Suprapubic skin (tissue), 4 donors: ENCODE measurements around the gene CCL22.

Experiments used
- CTCF ChIP-seq, 2 donors: fragments of 200-600 bp in 1 of 2; fragments of 450-650 bp in 1 of 2; sonication (generic) in 1 of 2; IDR thresholded peaks; one replicate each; pipeline ENCODE4 v1.5.1; 2016 to 2019; ENCODE audit warnings: antibody characterized with exemption in 2 of 2, mild to moderate bottlenecking in 1 of 2, moderate library complexity in 1 of 2
- POLR2A ChIP-seq, 2 donors: fragments of 450-650 bp; IDR thresholded peaks; one replicate each; pipeline ENCODE4 v1.6.1; 2017; ENCODE audit warnings: antibody characterized with exemption in 2 of 2, mild to moderate bottlenecking in 2 of 2, moderate library complexity in 2 of 2
- POLR2AphosphoS5 ChIP-seq, 3 donors: sonication (generic); formaldehyde crosslinking; IDR thresholded peaks; one replicate each; pipeline ENCODE4 v1.6.1; 2017; ENCODE audit warnings: antibody characterized with exemption in 3 of 3

- TF ChIP-seq CTCF (IDR thresholded peaks at IDR 0.05) (no peak), POLR2A (IDR thresholded peaks at IDR 0.05) (no peak), POLR2AphosphoS5 (IDR thresholded peaks at IDR 0.05) (no peak)
Measured at GRCh38 chr16:57394444-57394843, 35.9 kb downstream of the CCL22 start.
